Measurements from ENCODE around the gene INO80B.
A peak's percentile ranks its signal among the peaks of the same experiment; 100 is the strongest.
"Not testable (repeated sequence)": the region's sequence is repeated elsewhere in the genome, so short reads cannot be mapped to it uniquely, and the experiment has no call there.

The INO80B gene

GRCh38 chr2:74450570-74451190 is 4.2 kb upstream of the INO80B start:
- no peak for DNase-seq

DNA sequence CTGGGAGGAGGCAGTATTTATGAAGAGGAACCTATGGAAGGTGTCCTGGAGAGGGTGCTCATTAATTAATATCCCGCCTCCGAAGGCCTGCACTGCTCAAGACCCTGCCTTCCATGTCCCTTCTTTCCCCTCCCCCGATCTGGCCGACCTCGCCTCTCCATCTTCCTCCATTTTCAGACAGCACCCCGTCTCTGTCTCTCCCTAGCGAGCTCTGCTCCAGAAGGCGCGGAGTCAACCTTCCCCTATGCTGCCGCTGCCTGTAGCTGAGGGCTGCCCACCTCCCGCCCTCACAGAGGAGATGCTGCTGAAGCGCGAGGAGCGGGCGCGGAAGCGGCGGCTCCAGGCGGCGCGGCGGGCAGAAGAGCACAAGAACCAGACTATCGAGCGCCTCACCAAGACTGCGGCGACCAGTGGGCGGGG is 2.3 kb downstream of the INO80B start:
- DNase-seq = no peak

GRCh38 chr2:74457549-74458131 is 2.8 kb downstream of the INO80B start:
- DNase-seq = peak; percentile 82

- peak; percentile 100 for DNase-seq
Observed at GRCh38 chr2:74458132-74458937, 3.4 kb downstream of the INO80B start, which contains the start of gene WBP1. TSS of gene WBP1 (plus strand) at chr2:74458438. CDS start at chr2:74458603, 165 bp downstream.

DNA sequence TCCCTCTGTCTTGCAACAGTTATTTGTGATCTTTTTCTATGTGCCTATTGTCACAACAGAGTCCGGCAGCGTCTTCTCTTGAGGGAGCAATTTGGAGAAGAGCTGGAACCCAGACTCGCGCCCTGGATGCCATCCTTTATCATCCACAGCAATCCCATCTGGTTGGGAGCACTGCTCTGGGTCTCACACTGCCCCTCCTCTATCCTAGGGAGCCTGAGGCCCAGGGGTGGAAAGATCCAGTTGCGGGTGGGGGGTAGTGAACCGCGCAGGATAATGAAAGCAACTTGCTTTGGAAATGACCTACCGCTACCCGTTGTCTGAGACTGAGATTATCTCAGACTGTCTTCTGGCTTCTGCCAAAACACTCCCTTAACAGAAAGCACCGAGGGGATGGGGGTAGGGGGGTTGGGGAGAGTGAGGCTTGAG is 4.1 kb downstream of the INO80B start:
- no peak for DNase-seq

GRCh38 chr2:74459503-74460118 is 4.7 kb downstream of the INO80B start:
- not testable (repeated sequence) for DNase-seq

DNA sequence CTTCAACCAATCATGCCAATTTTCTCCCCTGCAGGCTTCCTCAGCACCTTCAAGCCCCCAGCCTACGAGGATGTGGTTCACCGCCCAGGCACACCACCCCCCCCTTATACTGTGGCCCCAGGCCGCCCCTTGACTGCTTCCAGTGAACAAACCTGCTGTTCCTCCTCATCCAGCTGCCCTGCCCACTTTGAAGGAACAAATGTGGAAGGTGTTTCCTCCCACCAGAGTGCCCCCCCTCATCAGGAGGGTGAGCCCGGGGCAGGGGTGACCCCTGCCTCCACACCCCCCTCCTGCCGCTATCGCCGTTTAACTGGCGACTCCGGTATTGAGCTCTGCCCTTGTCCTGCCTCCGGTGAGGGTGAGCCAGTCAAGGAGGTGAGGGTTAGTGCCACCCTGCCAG is 5.3 kb downstream of the INO80B start:
- DNase-seq = not testable (repeated sequence)

GRCh38 chr2:74461187-74462053 is 6.5 kb downstream of the INO80B start:
- no peak for DNase-seq

- no peak for DNase-seq
Observed at GRCh38 chr2:74462054-74462785, 7.3 kb downstream of the INO80B start.

DNA sequence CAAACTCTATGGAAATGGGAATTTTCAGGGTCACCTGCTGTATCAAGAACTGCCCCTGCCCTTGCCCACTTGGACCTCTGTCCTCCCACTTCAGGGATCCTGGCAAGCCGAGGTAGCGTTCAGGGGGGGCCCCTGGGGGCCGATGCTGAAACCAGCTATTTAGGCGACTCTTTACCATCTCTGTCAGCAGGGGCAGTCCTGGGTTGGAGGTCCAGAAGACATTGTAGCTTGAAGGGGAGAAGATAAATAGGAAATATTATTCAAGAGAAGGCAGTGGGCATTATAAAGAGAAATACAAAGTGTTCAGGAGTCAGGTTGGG is 7.9 kb downstream of the INO80B start:
- no peak for DNase-seq

DNA sequence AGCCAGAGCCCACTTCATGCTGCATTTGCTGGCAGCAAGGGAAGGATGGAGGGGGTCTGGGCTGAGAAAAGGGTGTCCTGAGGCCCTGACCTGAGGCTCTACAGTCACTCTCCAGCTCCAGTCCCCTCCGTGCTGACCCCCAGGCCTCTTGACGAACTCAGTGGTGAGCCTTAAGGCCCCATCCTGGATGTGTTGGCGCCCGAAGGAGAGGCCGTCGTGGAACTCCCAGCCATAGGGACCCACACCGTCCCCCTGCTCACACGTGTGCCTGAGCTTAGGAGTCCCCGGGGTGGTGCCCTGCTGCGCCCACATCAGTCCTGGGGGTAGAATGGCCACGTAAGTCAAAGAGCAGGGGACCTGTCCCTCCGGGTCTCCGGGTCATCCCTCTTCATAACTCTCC is 9.5 kb downstream of the INO80B start:
- DNase-seq = no peak

DNA sequence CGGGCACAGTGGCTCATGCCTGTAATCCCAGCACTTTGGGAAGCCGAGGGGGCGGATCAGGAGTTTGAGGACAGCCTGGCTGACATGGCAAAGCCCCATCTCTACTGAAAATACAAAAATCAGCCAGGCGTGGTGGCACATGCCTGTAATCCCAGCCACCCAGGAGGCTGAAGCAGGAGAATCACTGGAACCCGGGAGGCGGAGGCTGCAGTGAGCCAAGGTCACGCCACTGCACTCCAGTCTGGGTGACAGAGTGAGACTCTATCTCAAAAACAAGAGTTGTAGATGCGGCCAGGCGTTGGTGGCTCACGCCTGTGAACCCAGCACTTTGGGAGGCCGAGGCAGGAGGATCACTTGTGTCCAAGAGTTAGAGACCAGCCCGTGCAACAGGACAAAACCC is 15.9 kb downstream of the INO80B start:
- not testable (repeated sequence) for DNase-seq

DNA sequence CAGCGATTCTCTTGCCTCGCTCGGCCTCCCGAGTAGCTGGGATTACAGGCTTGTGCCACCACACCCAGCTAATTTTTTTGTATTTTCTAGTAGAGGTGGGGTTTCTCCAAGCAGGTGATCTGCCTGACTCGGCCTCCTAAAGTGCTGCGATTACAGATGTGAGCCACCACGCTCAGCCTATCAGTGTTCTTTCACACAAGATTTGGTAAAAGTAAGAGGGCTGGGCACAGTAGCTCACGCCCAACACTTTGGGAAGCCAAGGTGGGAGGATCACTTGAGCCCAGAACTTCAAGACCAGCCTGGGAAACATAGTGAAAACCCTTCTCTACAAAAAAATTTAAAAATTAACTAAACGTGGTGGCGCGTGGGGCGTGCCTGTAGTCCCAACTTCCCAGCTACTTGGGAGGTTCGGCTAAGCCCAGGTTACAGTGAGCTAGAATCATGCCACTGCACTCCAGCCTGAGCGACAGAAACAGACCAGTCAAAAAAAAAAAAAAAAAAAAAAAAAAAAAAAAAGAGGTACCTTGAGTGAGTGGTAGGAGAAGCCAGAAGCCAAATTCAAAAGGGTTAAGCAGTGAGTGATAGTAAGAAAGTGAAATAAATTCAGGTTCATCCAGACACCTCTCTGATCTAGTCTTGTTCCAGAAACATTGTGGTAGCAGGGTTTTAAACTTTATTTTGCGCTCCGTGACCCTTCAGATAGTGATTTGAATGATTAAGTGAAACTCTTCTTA is 16.6 kb downstream of the INO80B start:
- no peak for DNase-seq

DNA sequence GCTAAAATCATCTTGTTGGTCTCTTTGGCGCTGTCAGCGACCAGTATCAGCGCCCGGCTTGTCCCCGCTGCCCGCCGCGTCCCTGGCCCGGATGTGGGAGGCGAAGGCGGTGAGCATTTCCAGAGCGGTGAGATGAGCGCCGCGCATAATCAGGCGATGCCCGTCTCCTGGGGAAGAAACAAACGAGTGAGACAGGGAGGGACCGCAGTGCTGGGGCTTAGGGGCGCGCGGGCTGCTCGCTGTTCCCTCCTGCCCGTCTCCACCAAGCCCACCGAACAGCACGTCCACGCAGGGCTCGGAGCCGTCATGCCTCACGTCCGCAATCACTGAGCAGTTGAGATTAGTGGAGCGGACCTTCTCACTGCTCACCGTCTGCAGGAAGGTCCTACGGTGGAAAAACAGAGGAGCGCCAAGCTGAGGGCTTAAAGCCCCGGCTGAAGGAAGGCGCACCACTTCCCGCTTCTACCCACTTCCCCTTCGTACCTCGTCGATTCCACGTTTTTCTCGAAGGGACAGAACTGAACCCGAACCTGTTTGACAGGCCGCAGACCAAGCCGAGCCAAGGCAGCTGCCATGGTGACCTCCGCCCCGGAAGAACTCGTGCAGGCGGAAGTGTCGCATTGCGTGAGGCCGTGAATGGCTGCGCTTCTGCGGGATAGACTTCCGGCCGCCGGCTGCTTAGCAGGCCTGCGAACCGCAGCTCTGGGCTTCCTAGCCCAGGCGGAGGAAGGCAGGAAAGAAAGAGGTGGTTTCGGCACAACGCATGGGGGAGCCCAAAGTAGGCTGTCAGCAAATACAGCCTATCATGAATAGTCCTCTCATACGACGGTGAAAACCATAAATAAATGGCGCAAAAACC is 17.4 kb downstream of the INO80B start, which contains the start of gene MRPL53:
MRPL53 (minus strand) TSS at position 595 of the 859 bp plus-strand sequence; CDS start at position 575, 20 bp downstream.
- DNase-seq = peak; percentile 94

GRCh38 chr2:74472945-74473258 is 18.0 kb downstream of the INO80B start:
- DNase-seq = no peak

GRCh38 chr2:74474481-74474880 is 19.6 kb downstream of the INO80B start:
- no peak for DNase-seq

GRCh38 chr2:74474899-74475298 is 20.0 kb downstream of the INO80B start:
- DNase-seq = no peak

- no peak for DNase-seq
Observed at GRCh38 chr2:74481431-74481830, 26.5 kb downstream of the INO80B start.

GRCh38 chr2:74481961-74482800 is 27.3 kb downstream of the INO80B start:
- peak; percentile 58 for DNase-seq

All from stimulated activated CD4-positive, alpha-beta T cell treated with anti-CD3 and anti-CD28 coated beads, Interleukin-1b, Interleukin-23, amount 100 ng/mL, for 48 hours (primary cell).